ENCODE data around the gene MOB1B.

The MOB1B gene

DNA sequence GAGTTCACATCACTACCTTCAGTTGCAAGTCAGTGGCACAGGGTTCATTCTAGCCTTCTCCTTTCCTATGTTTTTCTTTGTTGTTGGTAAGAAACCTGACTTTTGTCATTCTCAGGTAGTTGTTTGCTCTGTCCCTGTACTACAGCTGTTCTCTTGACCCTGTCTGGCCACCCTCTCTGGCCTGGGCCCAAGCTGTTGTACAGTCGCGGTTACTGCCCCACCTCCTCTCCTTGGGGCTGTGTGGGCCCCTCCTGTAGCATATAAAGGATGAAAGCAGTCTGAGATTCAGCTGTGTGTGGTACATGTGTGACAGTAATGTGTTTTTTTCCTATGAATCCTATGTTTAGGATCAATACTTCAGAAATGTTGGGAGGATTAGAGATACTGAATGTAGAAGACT lies 12.5 kb downstream of the MOB1B start:
- no peak for DNase-seq (ENCODE audit: low read depth in 2 of 2)

DNA sequence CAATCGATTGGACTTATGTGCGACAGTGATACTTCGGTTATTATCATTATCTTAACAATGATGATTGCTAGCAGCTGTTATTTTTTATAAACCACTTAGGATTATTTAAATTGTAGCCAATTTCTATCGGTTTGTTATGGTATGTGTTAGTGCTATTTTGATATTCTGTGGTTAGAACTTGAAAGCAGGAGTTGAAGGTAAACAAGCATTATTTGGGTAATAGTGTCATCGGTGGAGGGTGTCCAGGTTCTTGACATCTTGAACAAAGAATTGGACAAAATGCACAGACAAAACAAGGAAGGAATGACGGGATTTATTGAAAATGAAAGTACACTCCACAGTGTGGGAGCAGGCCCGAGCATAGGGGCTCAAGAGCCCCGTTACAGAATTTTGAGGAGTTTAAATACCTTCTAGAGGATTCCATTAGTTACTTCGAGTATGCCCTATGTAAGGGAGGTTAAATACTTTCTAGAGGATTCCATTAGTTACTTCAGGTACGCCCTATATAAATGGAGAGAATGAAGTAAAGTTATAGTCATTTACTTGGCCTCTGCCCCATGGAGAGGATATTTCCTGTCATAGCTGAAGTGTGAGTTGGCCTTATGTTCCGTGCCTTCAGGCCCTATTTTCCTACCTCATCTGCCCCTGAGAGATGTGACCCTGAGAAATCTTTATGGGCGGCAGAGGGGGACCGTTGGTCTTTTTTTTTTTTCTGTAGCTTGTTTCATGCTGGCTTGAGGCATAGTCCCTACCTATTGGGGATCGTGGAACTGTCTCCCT lies 13.1 kb downstream of the MOB1B start:
- no peak for DNase-seq (ENCODE audit: low read depth in 2 of 2)

DNA sequence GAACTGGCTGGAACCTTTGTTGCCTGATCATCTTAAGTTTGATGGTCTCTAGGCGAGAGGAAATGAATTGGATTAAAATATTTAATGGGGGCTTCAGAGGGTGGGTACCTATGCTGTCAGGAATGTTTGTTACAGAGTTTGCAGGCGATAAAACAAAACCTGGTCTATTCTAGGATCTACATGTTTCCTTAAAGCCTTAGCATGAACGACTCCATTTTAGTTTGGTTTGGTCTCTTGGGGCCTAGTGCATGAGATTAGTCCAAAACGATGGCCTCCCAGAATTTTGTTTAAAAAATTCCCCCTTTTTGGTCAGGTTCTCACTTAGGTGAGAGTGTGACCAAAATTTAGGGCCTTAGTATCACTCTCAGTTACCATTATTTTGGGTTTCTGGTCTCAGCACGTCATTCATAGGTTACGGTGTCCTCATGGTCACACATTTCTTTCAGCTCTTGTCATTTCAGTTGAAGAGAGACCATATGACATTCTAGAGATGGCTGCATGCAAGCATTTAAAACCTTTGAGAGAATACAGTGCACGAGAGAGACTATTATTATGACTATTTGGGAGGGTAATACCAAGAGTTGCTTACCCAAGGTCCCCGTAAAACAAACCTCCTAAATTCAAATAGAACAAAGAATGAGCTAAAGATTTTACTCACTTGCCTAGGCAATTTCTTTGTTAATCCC lies 13.8 kb downstream of the MOB1B start:
- DNase-seq (ENCODE audit: low read depth in 2 of 2), result no peak

DNA sequence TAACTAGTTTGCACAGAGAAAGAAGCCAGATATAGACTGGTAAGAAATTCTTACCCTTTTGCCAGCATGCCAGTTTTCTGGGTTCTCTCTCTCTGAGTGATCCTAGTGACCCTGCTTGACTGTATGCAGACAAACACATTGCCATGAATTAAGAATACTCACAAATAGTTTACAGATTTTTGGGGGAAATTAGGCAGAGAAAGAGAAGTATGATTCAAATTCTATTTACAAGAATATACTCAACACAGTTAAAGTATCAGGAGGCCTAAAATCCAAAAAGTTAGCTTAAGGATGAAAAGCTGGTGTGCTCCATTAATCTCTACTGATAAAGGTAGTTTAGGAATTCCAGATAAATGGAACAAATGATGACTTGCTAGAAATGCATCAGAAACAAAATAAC lies 18.4 kb downstream of the MOB1B start:
- DNase-seq (ENCODE audit: low read depth in 2 of 2), result no peak

DNA sequence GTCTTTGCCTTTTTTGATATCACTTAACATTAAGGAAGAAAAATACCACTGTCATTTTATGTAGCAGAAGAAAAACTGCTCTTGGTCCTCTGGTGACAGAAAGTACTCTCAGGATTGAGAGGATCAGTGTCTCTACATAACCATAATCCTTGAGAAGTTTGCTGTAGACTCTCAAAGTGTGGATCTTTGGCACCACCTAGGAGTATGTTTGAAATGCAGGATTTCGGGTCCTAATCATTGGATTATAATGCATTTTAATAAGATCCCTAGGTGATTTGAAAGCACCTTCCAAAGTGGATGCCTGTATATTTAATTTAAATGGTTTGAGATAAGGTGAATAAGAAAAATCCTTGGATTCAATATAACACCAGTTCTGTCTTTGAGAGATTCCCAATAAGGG lies 23.2 kb downstream of the MOB1B start:
- DNase-seq (ENCODE audit: low read depth in 2 of 2), result no peak

DNA sequence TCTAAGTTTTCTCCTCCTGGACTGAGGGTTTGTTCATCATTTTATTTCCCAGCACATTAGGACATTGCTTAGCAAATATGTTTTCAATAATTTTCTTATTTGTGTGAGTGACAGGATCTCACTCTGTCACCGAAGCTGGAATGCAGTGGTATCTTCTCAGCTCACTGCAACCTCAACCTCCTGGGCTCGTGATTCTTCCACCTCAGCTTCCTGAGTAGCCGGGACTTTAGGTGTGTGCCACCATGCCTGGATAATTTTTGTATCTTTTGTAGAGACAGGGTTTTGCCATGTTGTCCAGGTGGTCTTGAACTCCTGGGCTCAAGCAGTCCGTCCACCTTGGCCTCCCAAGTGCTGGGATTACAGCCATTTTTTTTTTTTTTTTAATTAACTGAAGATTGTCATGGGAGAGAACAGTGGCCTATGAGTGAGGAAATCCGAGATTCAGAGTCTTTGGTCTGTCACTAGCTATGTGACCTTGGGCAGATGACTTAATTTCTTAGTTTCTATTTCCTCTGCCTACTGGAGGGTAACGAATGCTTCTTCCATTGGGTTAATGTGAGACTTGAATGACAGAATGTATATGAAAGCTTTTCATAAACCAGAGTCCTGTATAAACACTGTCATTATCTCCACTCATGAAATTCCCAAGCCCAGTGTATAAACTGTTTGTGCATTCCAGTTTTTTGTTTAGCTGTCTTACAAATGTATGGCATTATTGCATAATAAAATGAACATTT lies 23.9 kb downstream of the MOB1B start:
- no peak for DNase-seq (ENCODE audit: low read depth in 2 of 2)

DNA sequence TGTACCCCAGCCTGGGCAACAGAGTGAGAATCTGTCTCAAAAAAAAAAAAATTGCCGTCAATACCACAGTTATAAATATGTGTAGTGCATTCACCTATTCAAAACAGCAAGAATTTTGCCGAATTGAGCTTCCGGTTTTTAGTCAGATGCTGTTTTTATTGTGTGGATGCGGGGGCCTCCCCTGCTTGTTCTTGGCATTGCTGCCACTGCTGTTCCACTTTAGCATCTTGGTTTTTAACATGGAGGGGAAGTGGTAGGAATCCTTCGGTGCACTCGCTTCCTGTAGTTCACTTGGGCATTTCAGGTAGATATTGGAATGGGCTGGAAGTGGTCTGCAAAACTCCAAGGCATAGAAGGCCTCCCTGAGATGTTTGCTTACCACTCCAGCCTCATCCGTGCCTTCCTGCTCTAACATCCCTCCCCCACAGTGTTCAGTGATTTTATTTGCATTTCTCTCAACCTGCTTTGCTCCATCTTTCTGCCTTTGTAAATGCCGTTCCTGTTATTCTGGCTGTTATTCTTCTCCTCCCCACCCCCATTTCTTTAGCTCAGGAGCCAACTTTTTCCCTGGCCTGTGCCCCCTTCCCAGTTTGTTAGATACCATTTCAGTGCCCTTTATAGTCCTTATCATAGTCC lies 25.5 kb downstream of the MOB1B start:
- no peak for DNase-seq (ENCODE audit: low read depth in 2 of 2)

DNA sequence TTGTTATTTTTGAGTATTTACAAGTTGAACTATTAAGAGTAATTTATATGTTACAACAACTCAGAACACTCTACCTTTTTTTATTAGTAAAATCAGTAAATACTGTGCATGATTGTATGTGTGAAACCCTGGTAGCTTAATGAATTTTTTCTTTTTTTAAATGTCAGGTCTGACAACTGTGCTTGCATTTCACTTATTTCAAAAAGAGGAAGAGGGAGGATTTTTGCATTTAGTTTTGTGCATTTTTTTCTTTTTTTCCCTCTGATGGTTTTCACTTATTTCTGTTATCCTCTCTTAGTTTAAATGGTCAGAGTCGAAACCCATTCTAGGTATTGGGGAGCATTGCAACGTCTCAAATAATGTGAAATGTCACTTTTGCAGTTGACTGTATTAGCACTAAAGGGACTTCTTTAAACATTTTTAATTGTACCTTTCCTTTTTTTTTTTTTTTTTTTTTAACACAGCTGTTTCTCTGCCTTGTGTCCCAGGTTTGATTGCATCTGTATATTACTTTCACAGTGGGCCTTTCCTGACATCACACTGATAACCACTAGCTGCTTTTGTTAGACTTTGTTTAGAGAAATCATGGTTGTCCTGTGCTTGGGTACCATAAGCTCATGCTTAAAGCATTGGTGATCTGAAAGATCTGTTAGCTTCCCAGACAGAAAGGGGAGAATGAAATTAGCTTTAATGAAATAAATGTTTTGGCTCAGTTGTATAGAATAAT lies 28.5 kb downstream of the MOB1B start:
- no peak for DNase-seq (ENCODE audit: low read depth in 2 of 2)

DNA sequence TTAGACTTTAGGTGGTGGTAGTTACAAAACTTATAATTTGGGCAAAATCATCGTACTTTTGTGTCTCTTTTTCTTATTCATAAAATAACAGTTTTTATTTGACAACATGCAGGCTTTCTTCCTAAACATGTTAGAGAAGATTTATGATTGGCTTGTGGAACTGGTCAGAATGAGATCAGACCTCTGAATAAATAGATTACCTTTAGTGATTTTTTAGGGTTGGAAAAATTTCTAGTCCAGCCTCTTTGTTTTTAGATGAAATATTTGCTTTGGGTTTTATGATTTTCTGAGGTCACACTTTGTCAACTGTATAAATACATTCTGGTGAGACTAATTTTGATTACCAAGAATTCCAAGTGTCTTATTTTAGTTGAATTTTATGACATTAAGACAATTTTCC lies 29.2 kb downstream of the MOB1B start:
- DNase-seq (ENCODE audit: low read depth in 2 of 2), result no peak

DNA sequence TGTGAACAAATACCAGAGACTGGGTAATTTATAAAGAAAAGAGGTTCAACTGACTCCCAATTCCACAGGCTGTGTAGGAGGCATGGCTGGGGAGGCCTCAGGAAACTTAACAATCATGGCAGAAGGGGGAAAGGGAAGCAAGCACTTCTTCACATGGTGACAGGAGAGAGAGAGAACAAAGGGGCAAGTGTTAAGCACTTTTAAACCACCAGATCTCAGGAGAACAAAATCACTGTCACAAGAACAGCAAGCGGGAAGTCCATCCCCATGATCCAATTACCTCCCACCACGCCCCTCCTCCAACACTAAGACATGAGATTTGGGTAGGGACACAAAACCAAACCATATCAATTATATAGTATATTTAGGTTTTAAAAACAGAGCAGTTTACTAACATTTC lies 30.8 kb downstream of the MOB1B start:
- DNase-seq (ENCODE audit: low read depth in 2 of 2), result no peak

DNA sequence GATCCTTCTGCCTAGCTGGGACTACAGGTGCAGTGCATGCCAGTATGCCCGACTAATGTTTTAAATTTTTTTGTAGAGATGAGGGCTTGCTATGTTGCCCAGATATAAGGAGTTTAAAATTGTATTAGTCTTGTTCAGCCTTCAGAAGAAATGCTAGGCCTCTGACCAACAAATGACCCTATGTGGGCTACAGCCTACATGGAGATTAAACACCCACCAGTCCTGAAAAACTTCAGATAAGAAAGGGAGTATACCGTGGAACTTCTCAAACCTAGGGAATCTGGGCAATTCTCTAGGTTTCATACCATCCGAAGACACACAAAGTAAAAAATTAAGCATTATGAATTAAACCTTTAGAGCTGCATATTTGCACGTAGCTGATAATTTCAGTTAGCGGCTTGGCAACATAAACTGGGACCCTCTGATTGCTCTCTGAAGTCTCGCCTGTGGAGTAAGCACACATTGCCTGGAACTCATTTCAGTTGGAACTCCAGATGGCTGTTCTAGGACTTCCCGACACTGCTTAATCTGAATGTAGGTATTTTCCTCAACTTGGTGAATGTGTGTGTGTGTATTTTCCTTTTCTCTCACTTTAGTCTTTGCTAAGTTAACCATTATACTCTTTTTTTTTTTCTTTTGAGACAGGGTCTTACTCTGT lies 33.0 kb downstream of the MOB1B start:
- DNase-seq (ENCODE audit: low read depth in 2 of 2), result no peak

DNA sequence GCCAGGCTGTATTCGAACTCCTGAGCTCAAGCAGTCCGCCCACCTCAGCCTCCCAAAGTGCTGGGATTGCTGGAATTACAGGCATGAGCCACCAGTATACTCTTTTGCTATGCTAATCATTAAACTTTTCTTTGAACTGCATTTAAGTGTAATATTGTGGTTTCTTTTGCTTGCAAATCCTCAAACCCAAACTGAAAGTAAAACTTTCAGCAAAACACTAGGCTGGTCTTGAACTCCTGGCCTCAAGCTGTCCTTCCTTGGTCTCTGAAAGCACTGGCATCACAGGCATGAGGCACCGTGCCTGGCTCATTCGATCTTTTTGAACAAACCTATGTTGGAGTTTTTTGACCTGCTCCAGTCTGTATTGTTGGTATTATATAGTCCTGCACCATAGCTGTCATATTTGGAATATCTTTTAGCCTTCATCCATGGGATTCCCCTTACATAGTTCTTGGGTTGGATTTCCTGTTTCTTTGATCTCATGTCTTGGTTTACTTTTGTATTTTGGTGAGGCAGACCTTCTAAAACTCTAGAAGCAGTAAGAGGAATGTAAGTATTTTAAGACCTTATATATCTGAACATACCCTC lies 34.1 kb downstream of the MOB1B start:
- DNase-seq (ENCODE audit: low read depth in 2 of 2), result no peak

DNA sequence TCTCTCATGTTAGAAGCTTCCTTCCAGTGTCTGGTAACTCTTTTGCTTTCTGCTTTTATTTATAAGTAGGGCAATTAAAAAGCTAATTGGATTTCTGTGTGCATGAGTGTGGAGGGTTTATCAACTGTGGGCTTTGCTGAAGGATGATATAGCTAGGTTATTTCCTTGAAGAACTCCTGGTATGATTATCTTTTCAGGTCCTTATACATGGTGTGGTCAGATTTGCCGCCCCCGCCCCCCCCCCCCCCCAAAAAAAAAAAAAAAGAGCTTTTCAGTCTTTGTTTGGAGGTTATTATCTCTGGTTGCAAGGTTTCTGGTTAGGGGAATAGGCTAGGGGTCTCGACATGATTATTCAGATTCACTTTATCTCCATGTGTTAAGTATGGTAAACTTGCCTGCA lies 35.9 kb downstream of the MOB1B start:
- DNase-seq (ENCODE audit: low read depth in 2 of 2), result no peak

DNA sequence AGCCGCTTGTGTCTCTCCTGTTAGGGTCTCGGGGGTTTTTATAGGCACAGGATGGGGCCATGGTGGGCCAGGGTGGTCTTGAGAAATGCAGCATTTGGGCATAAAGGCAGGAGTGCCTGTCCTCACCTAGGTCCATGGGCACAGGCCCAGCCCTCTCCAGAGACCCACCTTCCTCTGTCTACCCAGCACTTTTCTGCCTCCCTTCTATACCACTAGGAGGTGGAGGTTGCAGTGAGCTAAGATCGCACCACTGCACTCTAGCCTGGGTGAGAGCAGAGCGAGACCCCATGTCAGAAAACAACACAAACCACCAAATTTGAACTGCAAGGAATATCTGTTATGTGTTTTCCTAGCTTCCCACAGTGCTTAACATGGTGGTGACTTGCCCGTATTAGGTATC lies 38.0 kb downstream of the MOB1B start:
- no peak for DNase-seq (ENCODE audit: low read depth in 2 of 2)

DNA sequence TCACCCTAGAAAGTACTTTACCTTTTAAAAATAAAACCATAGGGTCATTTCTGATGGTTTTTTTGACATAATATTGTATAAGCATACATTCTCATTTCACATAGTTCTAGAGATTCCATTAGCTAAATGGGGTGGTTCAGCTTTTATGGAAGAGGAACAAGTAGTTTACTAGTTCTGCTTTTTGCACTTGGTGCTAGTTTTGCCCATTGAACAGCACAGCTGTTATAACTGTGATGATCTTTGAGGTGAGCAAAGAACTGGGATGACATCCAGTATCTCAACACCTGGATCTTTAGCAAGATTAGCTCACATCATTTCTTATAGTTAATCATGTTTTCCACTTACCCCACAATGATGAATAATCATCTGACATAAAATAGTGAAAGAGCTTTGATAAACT lies 40.9 kb downstream of the MOB1B start:
- DNase-seq (ENCODE audit: low read depth in 2 of 2), result no peak

DNA sequence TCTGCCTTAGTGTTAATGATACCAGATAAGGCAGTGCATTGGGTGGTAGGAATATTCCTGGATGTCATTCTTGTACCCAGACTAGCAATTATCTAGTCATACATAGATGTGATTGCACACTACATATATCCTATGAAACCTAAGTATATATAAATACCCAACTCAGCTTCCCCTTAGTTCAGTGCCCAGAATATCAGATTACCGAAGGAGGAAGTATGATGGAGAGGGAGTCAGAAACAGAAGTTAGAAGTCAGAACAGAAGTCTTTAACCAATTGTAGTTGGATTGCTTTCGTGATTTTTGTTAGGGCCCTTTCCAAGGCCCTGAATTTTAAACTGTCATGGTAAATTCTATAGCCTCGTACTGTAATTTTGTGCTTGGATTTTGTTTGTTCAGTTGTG lies 42.9 kb downstream of the MOB1B start:
- no peak for DNase-seq (ENCODE audit: low read depth in 2 of 2)

DNA sequence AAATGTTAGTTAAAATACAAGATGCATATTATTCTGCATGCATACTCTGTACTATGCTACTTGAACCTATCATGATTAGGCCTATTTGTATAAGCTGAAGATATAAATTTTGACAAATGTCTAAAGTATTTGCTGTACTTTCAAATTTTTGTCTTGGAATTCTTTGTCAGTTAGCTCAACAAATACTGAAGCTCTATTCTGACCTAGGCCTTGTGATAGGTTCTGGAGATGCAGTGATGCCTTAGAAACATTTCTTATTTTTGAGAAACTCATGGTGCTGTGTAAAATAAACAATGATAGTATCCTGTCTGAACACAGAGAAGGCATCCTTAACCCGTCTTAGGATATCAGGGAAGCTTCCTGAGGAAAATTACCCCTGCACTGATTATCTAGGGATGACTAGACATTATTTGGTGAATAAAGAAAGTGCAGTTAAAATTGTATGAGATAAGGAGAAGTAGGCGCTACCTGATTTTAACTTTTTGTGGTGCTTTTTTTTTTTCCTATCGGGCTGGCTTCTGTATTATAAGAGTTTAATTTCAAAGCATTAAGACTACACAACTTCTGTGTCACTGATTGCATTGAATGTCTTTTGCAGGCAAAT lies 43.4 kb downstream of the MOB1B start:
- no peak for DNase-seq (ENCODE audit: low read depth in 2 of 2)

DNA sequence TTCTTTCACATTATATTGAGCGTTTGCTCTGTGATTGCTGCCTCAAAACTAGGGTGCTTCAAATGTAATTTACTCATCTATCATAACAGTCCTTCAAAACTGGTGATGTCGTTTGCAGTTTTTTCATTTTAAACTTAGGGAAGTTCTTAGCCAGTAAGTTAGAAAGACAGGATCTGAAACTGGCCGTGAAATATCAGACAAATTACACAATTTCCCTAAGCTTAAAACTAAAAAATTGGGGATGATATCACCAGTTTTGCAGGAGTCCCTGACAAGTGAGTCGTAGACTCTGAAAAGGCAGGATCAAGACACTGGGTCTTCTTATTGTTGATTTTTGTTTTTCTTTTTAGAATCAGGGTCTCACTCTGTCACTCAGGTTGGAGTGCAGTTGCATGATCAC lies 44.8 kb downstream of the MOB1B start:
- no peak for DNase-seq (ENCODE audit: low read depth in 2 of 2)

DNA sequence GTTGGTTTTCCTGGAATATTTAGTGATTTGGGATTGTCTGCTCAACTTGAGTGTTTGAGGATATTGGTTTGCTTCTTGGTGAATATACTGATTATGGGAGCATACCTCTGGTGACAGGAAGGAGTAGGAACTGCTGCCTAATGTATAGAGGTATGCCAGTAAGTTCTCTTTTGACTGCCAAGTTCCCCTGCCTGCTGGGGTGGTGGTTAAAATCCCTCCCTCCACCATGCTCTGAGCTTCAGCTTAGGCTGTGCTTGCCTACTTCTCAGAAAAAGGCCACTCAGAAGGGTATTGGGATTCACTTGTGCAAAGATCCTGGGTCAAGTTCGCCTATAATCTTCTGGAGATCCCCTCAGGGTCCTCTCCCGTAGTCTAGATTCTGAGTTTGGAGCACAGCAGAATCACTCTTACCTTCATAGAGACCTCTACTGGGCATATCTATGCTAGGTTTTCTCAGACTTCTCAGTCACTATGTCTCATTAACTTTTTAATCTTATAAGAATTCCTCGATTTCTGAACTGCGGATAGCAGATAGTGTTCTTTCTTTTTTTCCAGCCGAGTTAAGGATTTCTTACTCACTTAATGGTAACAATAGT lies 46.6 kb downstream of the MOB1B start:
- DNase-seq (ENCODE audit: low read depth in 2 of 2), result no peak

DNA sequence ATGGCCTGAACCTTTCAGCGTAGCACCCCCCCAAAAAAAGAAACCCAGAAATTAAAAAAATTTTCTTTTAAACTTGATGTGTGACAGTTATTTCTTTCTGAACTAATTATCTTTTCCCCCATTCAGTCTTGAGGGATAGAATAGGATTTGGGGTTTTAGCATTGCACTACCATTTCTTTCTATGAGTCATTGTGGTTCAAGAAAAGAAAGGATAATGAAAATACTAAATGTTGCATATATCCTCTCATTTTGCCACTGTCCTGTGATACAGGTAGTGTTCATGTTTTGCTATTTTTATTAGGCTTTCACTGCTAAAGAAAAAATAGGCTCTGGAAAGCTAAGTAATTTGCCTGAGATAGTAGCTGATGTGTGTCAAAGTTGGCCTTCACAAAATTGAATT lies 51.9 kb downstream of the MOB1B start:
- no peak for DNase-seq (ENCODE audit: low read depth in 2 of 2)
